ENCODE data around the gene SETBP1. TPM values are rescaled to one million over a fixed set of nuclear protein-coding genes. Genes with fewer than 3 reads are reported as not detected.

Gene SETBP1
- total RNA-seq, 1 donor from 2014 or later, result 72.8 TPM

DNA sequence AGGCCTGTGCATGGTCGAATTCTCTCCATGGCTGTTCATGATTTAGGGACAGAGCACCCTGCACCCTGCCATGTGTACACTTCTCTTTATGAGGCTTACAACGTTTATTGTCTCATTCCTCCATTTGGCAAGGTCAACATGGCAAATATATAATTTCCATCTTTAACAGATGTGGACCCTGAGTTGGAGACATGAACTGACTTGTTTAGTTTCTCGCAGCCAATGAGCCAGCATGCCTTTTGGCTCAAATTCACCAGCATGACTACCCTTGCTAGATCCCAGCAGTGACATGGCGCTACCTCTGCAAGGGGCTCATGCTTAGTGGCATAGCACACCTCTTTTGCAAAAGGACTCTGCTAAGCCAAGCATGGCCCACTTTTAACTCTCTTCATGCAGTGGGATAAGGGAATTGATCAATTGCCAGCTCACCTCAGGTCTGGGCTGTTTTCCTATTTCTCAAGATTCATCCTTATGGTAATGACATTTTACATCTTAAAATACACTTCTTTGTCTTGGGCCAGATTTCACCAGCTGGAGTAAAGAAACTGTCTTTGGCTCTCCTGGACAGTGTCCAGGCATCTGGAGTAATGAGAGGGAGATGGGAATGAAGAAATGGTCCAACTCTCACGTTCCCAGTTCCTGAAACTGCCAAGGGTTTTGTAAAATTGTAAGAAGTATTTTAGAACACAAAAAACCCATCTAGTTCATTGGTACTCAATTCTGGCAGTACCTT, 159.5 kb downstream of the SETBP1 start:
- H3K27me3 Mint-ChIP-seq, result no peaks in the 10 kb centered on the region
- H3K4me1 Mint-ChIP-seq, result peaks cover 78% of the 10 kb centered on the region
- CTCF ChIA-PET, result no interaction called here
- H3K4me3 Mint-ChIP-seq, result no peak overlapping the region
- no peak overlapping the region for H3K27ac Mint-ChIP-seq
- H3K36me3 Mint-ChIP-seq (ENCODE audit: low read depth), result peaks cover 10% of the 10 kb centered on the region
- intact Hi-C loops (cut with micrococcal nuclease), result loop anchor here (5.0 kb wide), 1 partner anchor 108 kb away; no protein-coding TSS in a partner anchor
- POLR2A ChIA-PET, result interaction anchor here (1.3 to 3.6 kb wide), 3 partner anchors 47 to 160 kb away, joined by 3 to 35 read pairs (median 16); partner anchors contain the start of gene SETBP1
- H3K9me3 Mint-ChIP-seq, result peaks cover 4% of the 10 kb centered on the region
- no peak for DNase-seq
- TF ChIP-seq, protein P1, sequence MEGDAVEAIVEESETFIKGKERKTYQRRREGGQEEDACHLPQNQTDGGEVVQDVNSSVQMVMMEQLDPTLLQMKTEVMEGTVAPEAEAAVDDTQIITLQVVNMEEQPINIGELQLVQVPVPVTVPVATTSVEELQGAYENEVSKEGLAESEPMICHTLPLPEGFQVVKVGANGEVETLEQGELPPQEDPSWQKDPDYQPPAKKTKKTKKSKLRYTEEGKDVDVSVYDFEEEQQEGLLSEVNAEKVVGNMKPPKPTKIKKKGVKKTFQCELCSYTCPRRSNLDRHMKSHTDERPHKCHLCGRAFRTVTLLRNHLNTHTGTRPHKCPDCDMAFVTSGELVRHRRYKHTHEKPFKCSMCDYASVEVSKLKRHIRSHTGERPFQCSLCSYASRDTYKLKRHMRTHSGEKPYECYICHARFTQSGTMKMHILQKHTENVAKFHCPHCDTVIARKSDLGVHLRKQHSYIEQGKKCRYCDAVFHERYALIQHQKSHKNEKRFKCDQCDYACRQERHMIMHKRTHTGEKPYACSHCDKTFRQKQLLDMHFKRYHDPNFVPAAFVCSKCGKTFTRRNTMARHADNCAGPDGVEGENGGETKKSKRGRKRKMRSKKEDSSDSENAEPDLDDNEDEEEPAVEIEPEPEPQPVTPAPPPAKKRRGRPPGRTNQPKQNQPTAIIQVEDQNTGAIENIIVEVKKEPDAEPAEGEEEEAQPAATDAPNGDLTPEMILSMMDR (IDR thresholded peaks at IDR 0.05), result no peak
- ATAC-seq (ENCODE audit: low read depth), result no peak

DNA sequence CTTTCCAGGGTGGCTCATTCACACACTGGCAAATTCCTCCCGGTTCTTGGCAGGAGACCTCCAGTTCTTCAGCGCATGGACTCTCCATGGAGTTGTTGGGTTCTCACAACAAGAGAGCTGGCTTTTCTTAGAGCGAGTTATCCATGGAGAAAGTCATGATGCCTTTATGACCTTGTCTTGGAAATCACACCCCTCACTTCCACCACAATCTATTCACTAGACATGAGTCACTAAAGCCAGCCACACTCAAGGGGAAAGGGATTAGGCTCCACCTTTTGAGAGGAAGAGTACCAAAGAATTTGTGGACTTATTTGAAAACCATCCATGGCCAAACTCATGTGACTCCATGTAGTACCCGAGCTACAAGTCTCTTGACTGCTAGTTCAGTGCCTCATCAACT, 160.5 kb downstream of the SETBP1 start:
- peaks cover 4% of the 10 kb centered on the region for H3K9me3 Mint-ChIP-seq
- DNase-seq (no peak), ATAC-seq (ENCODE audit: low read depth) (no peak)
- CTCF ChIA-PET, result interaction anchor here (1.1 kb wide), 1 partner anchor 161 kb away, joined by 6 read pairs; the partner anchor contains the start of gene SETBP1
- no peaks in the 10 kb centered on the region for H3K27me3 Mint-ChIP-seq
- TF ChIP-seq, protein P1 (IDR thresholded peaks at IDR 0.05), result no peak
- no peak overlapping the region for H3K4me3 Mint-ChIP-seq
- peaks cover 13% of the 10 kb centered on the region for H3K36me3 Mint-ChIP-seq (ENCODE audit: low read depth)
- intact Hi-C loops (cut with micrococcal nuclease), result loop anchor here (5.0 kb wide), 1 partner anchor 109 kb away; no protein-coding TSS in a partner anchor
- H3K4me1 Mint-ChIP-seq, result peaks cover 81% of the 10 kb centered on the region
- no peak overlapping the region for H3K27ac Mint-ChIP-seq
- POLR2A ChIA-PET, result interaction anchor here (1.1 to 3.6 kb wide), 3 partner anchors 21 to 161 kb away, joined by 3 to 35 read pairs (median 3); partner anchors contain the start of gene SETBP1

DNA sequence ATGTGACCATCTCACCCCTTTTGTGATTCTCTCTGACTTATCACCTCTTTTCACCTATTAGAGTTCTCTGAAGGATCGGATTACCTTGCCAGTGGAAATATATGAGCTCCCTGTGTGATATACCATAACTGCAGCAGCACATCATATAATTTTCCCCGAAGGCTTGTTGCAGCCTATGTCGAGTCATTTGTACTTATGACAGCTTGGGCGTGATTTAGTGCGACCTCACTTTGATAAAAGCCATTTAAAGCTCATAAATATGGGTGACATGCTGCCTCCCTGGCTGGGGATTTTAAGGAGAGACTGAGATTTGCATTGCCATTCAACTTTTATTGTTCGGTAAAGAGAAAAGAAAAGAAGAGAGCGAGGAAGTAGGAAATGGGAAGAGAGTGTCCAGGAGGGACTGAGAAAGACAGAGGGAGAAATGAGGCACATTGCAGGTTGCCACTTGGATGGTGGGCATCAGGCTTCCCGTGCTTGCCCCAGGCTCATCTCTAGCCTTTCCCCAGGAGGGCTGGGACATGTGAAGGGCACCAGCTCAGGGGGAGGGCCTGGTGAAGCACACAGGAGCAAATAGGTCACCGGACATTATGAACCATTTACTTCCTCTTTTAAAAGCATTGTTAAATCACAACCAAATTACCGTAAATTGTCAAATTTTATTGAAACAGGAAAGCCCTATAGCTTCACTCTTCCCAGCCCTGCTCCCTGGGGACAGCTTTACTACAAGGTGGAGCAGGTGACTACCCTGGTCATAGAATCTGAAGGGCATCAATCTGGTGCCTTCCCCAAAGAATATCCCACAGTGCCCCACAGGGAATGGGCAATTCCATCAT, 161.3 kb downstream of the SETBP1 start:
- Mint-ChIP-seq H3K27ac (peak overlapping the region; percentile 72), H3K36me3 (ENCODE audit: low read depth) (peaks cover 15% of the 10 kb centered on the region), H3K9me3 (peaks cover 4% of the 10 kb centered on the region), H3K4me3 (peak overlapping the region; percentile 37), H3K4me1 (peaks cover 86% of the 10 kb centered on the region), H3K27me3 (no peaks in the 10 kb centered on the region)
- ATAC-seq (ENCODE audit: low read depth), result peak; percentile 40
- DNase-seq, result no peak
- intact Hi-C loops (cut with micrococcal nuclease), result loop anchor here (1.0 to 5.0 kb wide), 2 partner anchors 9 to 110 kb away; no protein-coding TSS in a partner anchor
- ChIA-PET CTCF (interaction anchor here (1.1 kb wide), 1 partner anchor 161 kb away, joined by 6 read pairs; the partner anchor contains the start of gene SETBP1), POLR2A (interaction anchor here (0.6 to 3.6 kb wide), 6 partner anchors 20 to 162 kb away, joined by 3 to 35 read pairs (median 5); partner anchors contain the start of gene SETBP1)
- TF ChIP-seq, protein P1 (IDR thresholded peaks at IDR 0.05), result no peak

DNA sequence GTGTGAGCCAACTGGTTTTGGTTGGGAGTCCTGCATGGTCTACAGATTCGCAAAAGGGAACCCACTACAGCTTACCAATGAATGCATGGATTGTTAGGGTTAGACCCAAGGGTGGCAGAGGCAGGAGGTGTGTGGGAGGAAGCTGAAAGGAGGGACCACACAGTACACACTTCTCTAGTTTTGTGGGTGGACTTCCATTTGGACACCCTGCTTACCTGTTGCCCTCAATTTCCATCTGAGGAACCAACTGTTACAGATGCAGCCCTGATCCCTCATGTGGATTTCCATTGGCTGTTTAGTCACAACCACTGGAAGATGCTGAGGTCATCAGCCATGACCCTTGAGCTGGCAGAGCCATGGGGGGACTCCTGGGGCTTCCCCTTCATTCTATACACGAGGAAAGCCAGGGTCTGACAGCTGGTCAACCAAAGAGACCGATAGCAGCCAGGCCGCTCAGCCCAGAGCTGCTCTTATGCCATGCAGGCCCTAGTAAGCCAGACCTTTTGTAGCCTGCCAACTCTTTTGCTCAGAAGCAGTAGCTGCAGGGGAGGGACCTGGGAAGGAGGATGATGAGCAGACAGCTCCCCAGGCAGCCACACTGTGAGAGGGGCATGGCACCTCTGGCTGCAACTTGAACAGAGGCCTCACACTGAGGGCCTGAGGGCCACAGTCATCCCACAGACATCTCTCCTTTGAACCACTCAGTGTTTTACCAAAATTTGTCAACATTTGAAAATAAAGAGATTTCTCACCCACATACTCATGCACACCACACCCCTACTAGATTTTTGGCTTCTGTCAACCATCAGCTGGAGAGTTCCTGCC, 162.1 kb downstream of the SETBP1 start:
- peaks cover 82% of the 10 kb centered on the region for H3K4me1 Mint-ChIP-seq
- no peaks in the 10 kb centered on the region for H3K27me3 Mint-ChIP-seq
- intact Hi-C loops (cut with micrococcal nuclease), result loop anchor here (1.0 to 5.0 kb wide), 2 partner anchors 9 to 110 kb away; no protein-coding TSS in a partner anchor
- H3K9me3 Mint-ChIP-seq, result peaks cover 4% of the 10 kb centered on the region
- TF ChIP-seq, protein P1 (IDR thresholded peaks at IDR 0.05), result no peak
- ChIA-PET CTCF (no interaction called here), POLR2A (interaction anchor here (0.7 to 3.6 kb wide), 6 partner anchors 44 to 163 kb away, joined by 3 to 35 read pairs (median 5); partner anchors contain the start of gene SETBP1)
- H3K36me3 Mint-ChIP-seq (ENCODE audit: low read depth), result peaks cover 15% of the 10 kb centered on the region
- DNase-seq (no peak), ATAC-seq (ENCODE audit: low read depth) (peak; percentile 32)
- H3K4me3 Mint-ChIP-seq, result peak overlapping the region; percentile 37
- peak overlapping the region; percentile 72 for H3K27ac Mint-ChIP-seq
